HS-27A (cell line): ENCODE results near the gene MAGT1.
"Not testable (repeated sequence)": the region's sequence is repeated elsewhere in the genome, so short reads cannot be mapped to it uniquely, and the experiment has no call there.

Experiments used
- DNase-seq: peaks from one replicate; pipeline ENCODE4 v3.0.0-alpha.2; 2012; ENCODE audit warnings: low read depth, missing footprints

Gene MAGT1

DNA sequence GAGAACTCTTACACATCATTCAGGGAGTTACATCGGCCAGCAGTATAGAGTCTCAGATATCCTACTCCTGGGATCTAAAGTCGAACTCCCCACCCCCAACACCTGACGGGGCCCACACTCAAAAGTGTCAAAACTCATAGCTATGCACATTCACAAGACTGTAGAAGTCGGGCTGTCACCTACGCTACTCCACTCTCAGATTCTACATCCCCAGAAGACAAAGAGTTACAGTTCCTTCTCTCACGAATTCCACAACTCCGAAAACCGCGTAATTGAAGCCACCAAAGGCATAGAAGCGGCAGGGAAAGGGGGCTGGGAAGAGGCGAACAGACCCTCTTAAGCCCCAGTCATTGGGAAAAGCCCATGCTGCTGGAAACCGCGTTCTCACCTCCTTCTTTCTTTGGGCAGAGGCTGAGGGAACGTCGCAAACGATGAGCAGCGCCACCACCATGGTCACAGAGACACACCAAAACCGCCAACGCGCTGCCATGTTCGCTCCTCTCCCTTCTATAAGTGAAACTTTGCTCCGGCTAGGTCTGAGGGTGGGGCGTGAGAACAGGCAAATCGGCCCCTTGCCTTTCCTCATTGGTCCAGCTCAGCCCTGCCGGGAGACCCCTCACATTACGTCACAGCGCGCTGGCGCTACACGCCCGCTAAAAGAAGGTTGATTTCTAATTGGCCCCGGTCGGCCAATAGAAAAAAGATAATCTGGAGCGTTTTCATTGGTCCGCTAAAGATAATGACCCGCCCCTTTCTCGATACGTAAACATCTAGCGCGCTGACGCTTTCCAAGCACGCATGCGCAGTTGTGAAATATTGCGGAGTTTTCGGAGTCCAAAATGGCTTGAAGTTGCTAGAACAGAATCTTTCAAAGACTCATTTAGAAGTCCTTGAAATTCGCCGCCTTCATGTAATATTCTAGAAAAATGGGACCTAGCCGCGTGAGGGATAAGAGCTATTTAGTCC lies at the start of gene MAGT1:
TSS of gene MAGT1 (minus strand) at position 515 of the 966 bp plus-strand sequence. CDS start at position 490, 25 bp downstream.
- DNase-seq, result peak; percentile 87

DNA sequence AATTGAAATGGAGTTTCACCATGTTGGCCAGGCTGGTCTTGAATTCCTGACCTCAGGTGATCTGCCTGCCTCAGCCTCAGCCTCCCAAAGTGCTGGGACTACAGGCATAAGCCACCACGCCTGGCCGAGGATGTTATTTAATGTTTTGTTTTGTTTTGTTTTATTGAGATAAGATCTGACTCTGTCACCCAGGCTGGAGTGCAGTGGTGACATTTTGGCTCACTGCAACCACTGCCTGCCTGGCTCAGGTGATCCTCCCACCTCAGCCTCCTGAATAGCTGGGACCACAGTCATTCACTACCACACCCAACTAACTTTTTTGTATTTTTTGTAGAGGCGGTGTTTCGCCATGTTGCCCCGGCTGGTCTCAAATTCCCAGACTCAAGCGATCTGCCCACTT lies 49.8 kb upstream of the MAGT1 start:
- DNase-seq, result not testable (repeated sequence)

DNA sequence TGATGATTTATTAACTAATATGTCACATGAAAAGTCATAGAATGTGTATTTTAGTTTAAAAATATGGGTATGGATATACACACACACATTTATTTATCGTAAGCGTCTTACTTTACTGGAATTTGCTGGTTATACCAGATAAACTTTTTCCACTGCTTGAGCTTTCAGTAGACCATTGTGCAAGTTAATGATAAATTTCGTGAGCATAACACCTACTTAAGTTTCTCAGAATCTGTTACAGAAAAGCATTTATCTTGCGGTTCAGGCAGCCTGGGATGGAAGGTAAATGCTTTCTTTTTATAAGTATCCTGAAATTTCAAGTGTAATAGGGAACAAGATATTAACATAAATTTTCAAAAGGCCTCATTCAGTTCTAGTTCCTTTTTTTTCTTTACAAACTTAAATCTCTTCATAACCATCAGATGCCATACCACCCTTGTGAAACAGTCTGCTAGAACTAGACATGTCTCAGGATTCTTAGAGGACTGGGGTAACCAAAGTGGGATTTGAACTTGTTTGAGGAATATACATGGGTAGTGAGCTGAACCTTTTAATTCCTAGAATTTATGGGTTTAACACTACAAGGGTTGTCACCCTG lies 42.9 kb upstream of the MAGT1 start:
- no peak for DNase-seq

DNA sequence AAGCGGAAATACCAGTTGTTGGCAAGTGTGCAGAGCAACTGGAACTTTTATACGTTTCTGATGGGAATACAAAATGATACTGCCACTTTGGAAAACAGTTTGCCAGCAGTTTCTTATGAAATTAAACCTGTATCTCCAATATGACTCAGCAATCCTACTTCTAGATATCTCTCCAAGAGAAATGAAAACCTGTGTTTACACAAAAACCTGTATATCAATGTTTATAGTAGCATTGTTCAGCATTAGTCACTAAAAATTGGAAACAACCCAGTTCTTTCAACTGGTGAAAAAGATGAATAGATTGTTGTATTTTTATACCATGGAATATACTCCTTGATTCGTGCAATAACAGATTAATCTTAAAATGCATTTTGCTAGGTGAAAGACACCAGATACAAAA lies 42.1 kb upstream of the MAGT1 start:
- no peak for DNase-seq

DNA sequence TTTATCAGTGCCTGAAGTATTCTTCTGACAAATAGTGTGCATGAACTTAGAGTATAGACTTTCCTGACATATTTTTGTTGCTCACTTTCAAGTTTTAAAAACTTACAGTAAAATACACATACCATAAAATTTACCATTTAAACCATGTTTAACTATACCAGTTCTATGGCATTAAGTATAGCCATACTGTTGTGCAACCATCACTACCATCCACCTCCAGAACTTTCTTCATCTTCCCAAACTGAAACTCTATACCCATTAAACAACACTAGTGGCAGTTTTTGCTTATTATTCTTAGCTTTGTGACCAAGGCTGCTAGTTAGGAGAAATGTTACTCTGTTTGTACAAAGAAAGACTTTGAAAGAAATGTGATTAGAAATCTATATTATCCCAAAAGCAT lies 41.1 kb upstream of the MAGT1 start:
- DNase-seq, result no peak

DNA sequence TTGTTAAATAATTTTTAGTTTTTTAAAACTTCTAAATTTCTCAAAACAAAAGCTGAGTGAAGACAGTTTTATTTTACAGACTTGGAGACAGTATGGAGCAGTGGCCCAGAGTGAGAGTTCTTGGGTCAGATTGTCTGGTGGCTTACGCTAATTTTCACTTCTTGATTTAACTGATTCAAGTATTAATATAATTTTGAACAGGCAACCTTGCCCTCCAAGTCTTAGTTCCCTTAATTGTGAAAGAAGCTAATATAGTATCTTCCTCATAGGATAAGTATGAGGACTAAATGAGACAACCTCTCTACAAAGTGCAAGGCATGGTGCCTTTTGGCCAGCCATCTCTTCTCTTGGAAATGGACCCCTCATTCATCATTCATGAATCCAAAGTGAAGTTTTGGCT lies 40.7 kb upstream of the MAGT1 start:
- no peak for DNase-seq

DNA sequence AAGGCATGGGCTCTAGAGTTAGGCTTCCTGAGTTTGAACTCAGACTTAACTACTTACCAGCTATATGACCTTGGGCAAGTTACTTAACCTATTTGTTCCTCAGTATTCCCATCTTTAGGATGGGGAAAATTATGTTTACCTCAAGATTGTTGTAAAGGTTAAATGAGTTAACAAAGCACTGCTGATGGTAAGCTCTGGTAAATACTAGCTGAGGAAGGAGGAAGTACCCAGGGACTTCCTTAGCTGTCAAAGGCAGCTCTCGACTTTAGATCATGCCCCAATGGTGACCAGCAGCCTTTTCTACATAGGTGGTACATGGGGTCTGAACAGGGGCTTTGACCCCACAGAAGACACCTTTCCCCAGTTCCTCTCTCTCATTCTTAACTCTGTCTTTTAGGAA lies 35.3 kb upstream of the MAGT1 start:
- no peak for DNase-seq

DNA sequence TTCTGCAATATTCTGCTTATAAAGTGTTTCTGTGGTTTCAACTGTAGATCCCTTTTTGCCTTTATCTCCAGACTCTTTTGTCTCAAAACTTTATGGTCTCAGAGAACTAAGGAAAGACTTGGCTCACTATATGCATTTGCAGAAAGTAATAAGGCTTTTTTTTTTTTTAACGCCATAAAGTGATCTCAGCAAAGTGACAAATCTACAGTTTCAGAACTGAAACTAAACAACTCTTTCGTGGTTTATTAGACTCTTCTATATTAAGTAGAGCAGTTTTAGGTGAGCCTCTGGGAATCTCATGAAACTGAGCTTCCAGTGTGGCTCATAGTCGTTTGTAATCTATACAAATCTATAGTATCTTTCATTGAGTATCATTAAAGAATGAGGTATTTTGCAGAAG lies 30.5 kb upstream of the MAGT1 start:
- DNase-seq, result no peak

DNA sequence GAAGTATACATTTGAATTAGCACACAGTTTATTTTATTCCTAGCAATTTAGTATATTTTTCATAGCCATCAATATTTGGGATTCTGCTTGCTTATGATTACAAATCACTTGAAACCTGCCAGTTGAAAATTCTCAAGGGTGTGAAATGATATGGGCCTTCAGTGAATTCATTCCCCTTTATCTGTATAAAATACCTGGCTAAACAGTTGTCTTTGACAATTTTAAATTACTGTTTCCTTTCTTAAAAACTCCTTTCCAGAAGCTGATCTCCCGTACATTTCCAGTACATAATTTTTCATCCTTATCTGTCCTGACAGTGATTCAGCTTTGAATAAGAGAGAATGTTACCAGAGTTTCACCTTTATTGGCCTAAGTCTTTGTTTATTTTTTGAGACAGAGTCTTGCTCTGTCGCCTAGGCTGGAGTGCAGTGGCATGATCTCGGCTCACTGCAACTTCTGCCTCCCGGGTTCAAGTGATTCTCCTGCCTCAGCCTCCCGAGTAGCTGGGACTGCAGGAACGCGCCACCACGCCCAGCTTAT lies 29.2 kb upstream of the MAGT1 start:
- DNase-seq, result no peak

DNA sequence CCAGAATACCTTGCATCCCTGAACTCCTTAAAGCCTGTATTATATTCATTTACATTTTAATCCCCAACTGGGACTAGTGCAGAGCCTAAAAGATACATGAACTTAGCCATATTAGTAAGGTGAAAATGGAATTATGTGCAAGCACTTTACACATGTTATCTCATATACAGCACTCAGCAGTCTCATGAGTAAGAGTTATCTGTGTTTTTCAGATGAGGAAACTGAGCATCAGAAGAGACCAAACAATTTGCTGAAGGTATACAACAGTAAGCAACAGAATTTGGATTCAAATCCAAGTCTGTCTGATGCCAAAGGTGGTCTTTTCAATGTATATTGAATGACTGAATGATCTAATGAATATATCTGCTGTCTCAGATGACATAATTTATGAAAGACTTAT lies 27.6 kb upstream of the MAGT1 start:
- DNase-seq, result no peak

DNA sequence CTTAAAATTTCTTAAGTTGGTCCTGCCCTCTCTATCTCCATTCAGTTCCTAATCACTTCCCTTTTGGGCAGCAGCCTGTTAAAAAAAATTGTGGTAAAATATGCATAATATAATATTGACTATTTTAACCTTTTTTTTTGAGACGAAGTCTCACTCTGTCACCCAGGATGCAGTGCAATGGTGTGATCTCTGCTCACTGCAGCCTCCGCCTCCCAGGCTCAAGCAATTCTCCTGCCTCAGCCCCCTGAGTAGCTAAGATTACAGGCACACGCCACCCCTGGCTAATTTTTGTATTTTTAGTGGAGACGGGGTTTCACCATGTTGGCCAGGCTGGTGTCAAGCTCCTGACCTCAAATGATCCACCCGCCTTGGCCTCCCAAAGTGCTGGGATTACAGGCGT lies 24.1 kb upstream of the MAGT1 start:
- not testable (repeated sequence) for DNase-seq

DNA sequence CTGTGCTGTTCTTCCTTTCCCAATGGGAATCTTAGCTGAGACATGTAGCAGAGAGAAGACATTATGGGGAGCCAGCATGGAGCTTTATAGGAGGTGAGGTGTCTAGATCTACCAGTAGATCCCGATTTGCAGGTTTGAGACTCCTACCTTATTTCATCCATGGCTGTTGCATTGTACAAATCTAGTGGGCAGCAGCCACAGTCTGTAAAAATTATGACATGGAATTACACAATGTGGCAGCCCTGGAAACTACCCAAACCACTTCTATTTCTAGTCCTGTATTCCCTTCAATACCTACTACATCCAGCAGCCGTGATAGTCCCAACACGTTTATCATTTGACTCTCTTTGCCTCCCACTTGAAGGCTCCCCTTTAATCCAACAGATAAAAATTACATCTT lies 23.3 kb upstream of the MAGT1 start:
- DNase-seq, result no peak

DNA sequence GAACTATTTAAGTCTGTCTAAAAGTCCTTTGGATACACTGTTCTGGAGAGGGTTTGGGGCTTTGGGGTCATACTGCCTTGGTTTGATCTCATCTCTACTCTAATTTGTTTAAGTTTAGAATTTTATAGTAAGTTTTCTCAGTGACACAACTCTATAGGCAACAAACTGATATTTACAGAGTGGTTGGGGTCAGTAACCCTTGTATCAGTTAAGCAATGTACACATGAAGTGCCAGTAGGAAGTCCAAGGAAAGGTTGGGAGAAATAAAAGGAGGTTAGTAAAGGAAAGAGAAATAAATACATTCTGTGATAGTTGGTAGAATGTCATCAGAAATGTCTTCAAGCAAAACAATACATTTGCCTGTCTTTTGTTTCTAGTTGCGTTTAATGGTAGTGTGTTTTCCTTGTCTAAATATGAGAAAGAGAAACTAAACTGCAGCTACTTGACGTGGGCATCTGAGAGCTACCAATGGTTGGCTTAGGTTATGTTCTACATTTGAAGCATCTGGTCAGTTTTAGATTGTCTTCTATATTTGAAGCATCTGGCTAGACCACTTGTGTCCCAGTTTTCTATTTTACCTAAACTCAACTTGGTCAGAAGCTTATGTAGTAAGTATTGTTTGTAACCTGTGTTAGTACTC lies 22.2 kb upstream of the MAGT1 start:
- no peak for DNase-seq

DNA sequence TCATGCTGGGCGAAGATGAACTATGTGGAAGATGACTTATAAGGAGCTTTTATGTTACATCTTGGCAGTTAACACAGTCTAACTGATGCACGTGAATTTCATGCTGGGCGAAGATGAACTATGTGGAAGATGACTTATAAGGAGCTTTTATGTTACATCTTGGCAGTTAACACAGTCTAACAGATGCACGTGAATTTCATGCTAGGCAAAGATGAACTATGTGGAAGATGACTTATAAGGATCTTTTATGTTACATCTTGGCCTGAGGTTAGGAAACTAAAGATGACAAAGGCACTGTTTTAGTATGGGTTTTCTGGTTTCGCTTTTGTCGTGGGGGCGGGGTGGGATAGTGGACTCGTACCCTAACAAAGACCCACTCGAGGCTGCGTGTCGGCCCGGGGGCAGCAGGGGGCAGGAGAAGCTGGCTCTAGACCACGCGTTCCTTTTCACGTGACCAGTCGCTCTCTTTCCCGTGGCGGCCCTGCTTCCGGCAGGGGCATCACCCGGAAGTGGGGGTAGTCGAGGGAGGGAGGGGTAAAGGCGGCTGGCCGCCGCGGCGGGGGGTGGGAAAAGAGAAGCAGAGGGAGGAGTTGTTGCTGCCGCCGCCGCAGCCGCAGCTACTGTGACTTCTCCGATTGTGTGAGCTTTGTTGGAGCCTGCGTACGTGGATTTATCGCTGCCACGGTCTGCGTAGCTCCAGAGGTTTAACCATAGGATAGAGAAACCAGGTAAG lies 15.0 kb upstream of the MAGT1 start, which contains the start of gene ATP7A:
TSS of gene ATP7A (plus strand) at position 586 of the 733 bp plus-strand sequence. CDS start 60,949 bp downstream, outside the sequence.
- DNase-seq, result peak; percentile 65

DNA sequence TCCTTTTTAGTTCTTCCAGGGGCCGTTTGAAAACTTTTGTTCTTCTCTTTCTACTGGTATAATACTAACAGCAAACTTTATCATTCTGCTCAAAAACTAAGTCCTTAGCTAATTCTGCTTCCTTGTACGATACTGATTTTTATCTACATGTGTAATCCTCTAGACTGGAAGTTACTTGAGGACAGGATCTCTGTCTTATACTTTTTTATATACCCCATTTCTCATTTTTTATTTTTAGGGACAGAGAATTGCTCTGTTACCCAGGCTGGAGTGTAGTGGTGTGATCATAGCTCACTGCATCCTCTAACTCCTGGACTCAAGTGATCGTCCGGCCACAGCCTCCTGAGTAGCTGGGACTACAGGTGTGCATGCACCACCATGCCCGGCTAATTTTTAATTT lies 6.3 kb upstream of the MAGT1 start:
- DNase-seq, result no peak

DNA sequence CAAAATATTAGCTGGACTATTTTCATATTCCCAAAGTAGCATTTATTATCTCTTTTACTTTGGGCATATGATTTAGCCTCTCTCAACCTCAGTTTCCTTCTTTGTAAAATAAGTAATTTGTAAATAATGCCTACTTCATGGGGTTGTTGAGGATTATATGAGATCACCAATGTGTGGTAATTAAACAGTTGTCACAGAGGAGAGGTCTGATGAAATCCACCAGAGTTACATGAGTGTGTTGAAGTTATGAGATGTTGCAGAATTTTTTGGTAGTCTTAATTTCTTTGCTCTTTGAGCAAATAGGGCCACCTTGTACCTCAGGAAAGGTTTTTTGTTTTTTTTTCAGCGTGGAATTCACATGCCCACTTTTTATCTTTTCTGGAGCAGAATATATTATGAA lies 5.5 kb upstream of the MAGT1 start:
- DNase-seq, result no peak

DNA sequence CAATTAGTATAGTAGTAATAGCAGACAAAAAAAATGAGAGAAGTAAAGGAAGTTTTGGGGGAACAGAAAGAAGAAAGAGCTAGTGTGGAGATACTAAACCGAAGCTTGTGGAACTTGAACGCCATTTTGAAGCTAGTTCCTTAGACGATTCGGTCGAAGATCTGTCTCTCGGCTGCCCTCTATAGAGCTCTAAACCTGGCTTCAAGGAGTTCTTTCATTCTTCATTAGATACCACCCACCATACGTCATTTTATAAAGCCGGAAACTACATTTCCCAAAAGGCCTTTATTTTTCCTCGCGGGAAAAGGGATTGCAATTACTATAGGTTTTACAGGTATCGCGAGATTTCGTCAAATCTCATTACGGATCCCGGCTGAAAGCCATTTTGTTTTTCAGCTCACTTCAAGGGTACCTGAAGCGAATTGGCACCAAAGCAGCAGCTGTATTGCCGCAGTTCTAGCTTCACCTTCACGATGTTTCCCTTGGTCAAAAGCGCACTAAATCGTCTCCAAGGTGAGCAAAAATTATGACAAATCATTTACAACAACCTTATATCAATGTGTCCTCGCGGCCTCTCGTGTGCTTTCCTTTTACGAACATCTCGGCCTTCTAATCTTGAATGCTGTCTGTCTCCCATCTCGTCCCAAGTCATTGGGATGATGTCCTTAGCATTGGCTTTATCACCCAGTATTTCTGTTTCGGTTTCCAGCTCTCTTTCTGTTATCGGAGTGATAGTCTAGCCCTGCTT lies 4.0 kb upstream of the MAGT1 start, which contains the start of gene COX7B:
TSS of gene COX7B (plus strand) at position 388 of the 748 bp plus-strand sequence. CDS start at position 474, 86 bp downstream.
- peak; percentile 89 for DNase-seq

DNA sequence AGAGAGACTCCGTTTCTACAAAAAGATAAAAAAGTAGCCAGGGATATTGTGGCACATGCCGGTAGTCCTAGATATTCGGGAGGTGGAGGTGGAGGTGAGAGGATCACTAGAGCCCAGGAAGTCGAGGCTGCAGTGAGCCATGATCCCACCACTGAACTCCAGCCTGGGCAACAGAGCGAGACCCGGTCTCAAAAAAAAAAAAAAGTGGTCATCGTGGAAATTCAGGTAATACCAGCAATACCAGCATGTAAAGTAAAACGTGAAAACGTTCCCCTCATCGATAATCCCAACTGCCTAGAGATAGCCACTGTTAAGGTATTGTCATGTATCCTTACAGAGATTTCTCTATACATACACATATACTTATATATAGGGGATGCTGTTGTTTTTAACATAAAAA lies 1.5 kb downstream of the MAGT1 start:
- no peak for DNase-seq

DNA sequence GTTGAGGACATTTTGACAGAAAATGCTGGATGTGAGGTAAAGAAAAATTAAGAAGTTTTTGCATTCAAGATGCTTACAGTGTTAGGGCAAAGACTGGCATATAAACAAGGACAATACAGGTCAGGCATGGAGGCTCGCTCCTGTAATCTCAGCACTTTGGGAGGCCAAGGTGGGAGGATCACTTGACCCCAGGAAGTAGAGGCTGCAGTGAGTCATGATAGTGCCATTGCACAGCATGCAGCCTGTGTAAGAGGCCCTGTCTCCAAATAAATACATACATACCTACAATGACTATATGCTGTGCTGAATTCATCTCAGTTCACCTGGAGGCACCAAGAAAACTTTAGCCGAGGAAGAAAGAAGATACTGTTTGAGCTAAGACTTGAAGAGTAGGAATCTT lies 2.3 kb downstream of the MAGT1 start:
- DNase-seq, result no peak

DNA sequence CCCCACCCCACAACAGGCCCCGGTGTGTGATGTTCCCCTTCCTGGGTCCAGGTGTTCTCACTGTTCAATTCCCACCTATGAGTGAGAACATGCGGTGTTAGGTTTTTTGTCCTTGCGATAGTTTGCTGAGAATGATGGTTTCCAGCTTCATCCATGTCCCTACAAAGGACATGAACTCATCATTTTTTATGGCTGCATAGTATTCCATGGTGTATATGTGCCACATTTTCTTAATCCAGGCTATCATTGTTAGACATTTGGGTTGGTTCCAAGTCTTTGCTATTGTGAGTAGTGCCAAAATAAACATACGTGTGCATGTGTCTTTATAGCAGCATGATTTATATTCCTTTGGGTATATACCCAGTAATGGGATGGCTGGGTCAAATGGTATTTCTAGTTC lies 13.8 kb downstream of the MAGT1 start:
- not testable (repeated sequence) for DNase-seq

DNA sequence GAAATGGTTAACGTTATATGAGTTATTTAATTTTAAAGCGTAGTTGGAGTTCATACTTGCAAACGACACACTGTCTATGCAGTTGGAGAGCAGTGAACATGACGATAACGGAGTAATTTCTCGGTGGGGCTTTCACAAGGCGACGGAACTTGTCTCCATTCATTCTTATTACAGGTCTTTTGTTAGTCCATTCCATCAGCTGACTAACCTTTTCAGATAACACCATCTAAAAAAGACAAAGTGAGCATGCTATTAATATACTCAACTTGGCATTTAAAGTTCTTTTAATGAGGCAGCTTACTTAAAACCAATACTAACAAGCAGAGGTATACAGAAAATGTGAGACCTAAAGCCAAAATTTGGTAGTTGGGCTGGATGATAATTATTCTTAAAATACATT lies 19.9 kb downstream of the MAGT1 start:
- no peak for DNase-seq
